H1 (cell line): ENCODE measurements around the gene VPS26A. TPM values are rescaled to one million over a fixed set of nuclear protein-coding genes. Genes with fewer than 3 reads are reported as not detected.

Source experiments
- CTCF ChIA-PET: fragments of 300-600 bp; sonication (Branson Sonifier 250); formaldehyde crosslinking; loops from one replicate; lab custom pipeline; 2021; ENCODE audit not compliant: partially characterized antibody; lab: Charles Lee
- POLR2A ChIA-PET: fragments of 300-600 bp; sonication (Branson Sonifier 250); formaldehyde crosslinking; loops from one replicate; lab custom pipeline; 2021; ENCODE audit warnings: inconsistent platforms; ENCODE audit not compliant: partially characterized antibody; lab: Charles Lee
- DNase-seq, 2 experiments: peaks; one replicate each; pipeline versions ENCODE4 v3.0.0 to v3.0.0-alpha.2; 2010 to 2022; ENCODE audit warnings: low spot score in 2 of 2, low read depth in 1 of 2, mixed read lengths in 1 of 2
- FAIRE-seq: peaks from 2 replicates; lab custom pipeline; 2011; peaks lifted over from hg19 to GRCh38; lab: Jason Lieb, UNC
- H2AFZ ChIP-seq: 2 replicates; pipeline ENCODE4 v1.8.1; 2012; ENCODE audit warnings: low read length, inconsistent platforms
- H2AK5ac ChIP-seq: 2 replicates; pipeline ENCODE4 v1.6.1; 2013; ENCODE audit warnings: low read depth, low read length
- H2BK120ac ChIP-seq: replicated peaks from 2 replicates; pipeline ENCODE3; 2013; ENCODE audit warnings: low read depth, low read length, inconsistent platforms
- H2BK12ac ChIP-seq: 2 replicates; pipeline ENCODE4 v1.6.1; 2013; ENCODE audit warnings: low read depth, low read length
- H2BK15ac ChIP-seq: 2 replicates; pipeline ENCODE4 v1.6.1; 2013; ENCODE audit warnings: low read length
- H2BK20ac ChIP-seq: 2 replicates; pipeline ENCODE4 v1.6.1; 2013; ENCODE audit warnings: low read length
- H2BK5ac ChIP-seq: 2 replicates; pipeline ENCODE4 v1.6.1; 2013; ENCODE audit warnings: low read depth, low read length
- H3K14ac ChIP-seq: 2 replicates; pipeline ENCODE4 v1.6.1; 2013; ENCODE audit warnings: inconsistent platforms; ENCODE audit not compliant: insufficient read length
- H3K18ac ChIP-seq: 2 replicates; pipeline ENCODE4 v1.6.1; 2013; ENCODE audit warnings: low read length; ENCODE audit errors: extremely low read depth
- H3K23ac ChIP-seq: 2 replicates; pipeline ENCODE4 v1.6.1; 2013; ENCODE audit warnings: inconsistent platforms; ENCODE audit not compliant: insufficient read length
- H3K23me2 ChIP-seq: 2 replicates; pipeline ENCODE4 v1.6.1; 2013; ENCODE audit warnings: low read depth, low read length
- H3K27ac ChIP-seq: 2 replicates; pipeline ENCODE4 v1.6.1; 2011; ENCODE audit warnings: low read depth, low read length, inconsistent platforms
- H3K27me3 ChIP-seq, 4 experiments: replicated peaks in 1 of 4; 1 replicate in 1 of 4; 2 replicates in 3 of 4; pipeline versions ENCODE4 v1.6.1 to v1.8.1; 2011 to 2013; ENCODE audit warnings: low read length in 3 of 4, mild to moderate bottlenecking in 3 of 4, inconsistent platforms in 2 of 4, mixed read lengths in 2 of 4, moderate library complexity in 1 of 4; ENCODE audit not compliant: control insufficient read depth in 3 of 4, insufficient read depth in 3 of 4; ENCODE audit errors: extremely low read depth in 1 of 4
- H3K36me3 ChIP-seq, 4 experiments: 2 replicates each; pipeline versions ENCODE4 v1.6.1 to v1.8.1; 2011 to 2013; ENCODE audit warnings: mild to moderate bottlenecking in 4 of 4, low read length in 3 of 4, moderate library complexity in 2 of 4, control low read depth in 1 of 4, inconsistent platforms in 1 of 4; ENCODE audit not compliant: insufficient read depth in 4 of 4, control insufficient read depth in 2 of 4
- H3K4ac ChIP-seq: replicated peaks from 2 replicates; pipeline ENCODE3; 2013; ENCODE audit warnings: low read length, low read depth, mixed read lengths, inconsistent platforms; ENCODE audit not compliant: insufficient read length
- H3K4me1 ChIP-seq, 4 experiments: replicated peaks in 1 of 4; 1 replicate in 1 of 4; 2 replicates in 3 of 4; pipeline versions ENCODE4 v1.6.1 to v1.8.1; 2011 to 2013; ENCODE audit warnings: low read length in 3 of 4, inconsistent platforms in 2 of 4, mixed read lengths in 1 of 4; ENCODE audit not compliant: insufficient read depth in 4 of 4, control insufficient read depth in 3 of 4
- H3K4me2 ChIP-seq, 2 experiments: 2 replicates each; pipeline versions ENCODE4 v1.6.1 to v1.8.1; 2011 to 2013; ENCODE audit warnings: low read depth in 2 of 2, low read length in 2 of 2, control low read depth in 1 of 2, inconsistent platforms in 1 of 2, mild to moderate bottlenecking in 1 of 2; ENCODE audit not compliant: insufficient read depth in 1 of 2
- H3K4me3 ChIP-seq, 4 experiments: fragments of 200-600, 300-600 bp in 1 of 4; sonication (generic), shearing (Covaris generic), sonication (Bioruptor Twin) in 1 of 4; 2 replicates each; pipeline versions ENCODE4 v1.5.1 to v1.8.1; 2011 to 2016; ENCODE audit warnings: low read length in 4 of 4, low read depth in 3 of 4, control low read depth in 2 of 4, inconsistent platforms in 2 of 4, mild to moderate bottlenecking in 2 of 4, mixed read lengths in 1 of 4, moderate library complexity in 1 of 4; ENCODE audit not compliant: insufficient read depth in 2 of 4; ENCODE audit errors: extremely low read depth in 1 of 4
- H3K56ac ChIP-seq: replicated peaks from 2 replicates; pipeline ENCODE3; 2013; ENCODE audit warnings: low read depth, mild to moderate bottlenecking, mixed read lengths, low read length, inconsistent platforms; ENCODE audit not compliant: insufficient read length
- H3K79me1 ChIP-seq: 2 replicates; pipeline ENCODE4 v1.6.1; 2013; ENCODE audit warnings: low read depth, low read length, control low read depth
- H3K79me2 ChIP-seq, 2 experiments: 2 replicates each; pipeline versions ENCODE4 v1.6.1 to v1.8.1; 2012 to 2013; ENCODE audit warnings: low read length in 2 of 2, mild to moderate bottlenecking in 2 of 2, inconsistent platforms in 1 of 2; ENCODE audit not compliant: insufficient read depth in 2 of 2, control insufficient read depth in 1 of 2
- H3K9ac ChIP-seq, 4 experiments: replicated peaks in 1 of 4; 1 replicate in 1 of 4; 2 replicates in 3 of 4; pipeline versions ENCODE4 v1.6.1 to v1.8.1; 2011 to 2013; ENCODE audit warnings: low read depth in 3 of 4, low read length in 3 of 4, control low read depth in 2 of 4, mild to moderate bottlenecking in 2 of 4, moderate library complexity in 2 of 4, inconsistent platforms in 1 of 4; ENCODE audit errors: extremely low read depth in 1 of 4
- H3K9me3 ChIP-seq, 2 experiments: 2 replicates each; pipeline versions ENCODE4 v1.6.1 to v1.8.1; 2012 to 2013; ENCODE audit warnings: mild to moderate bottlenecking in 2 of 2, moderate library complexity in 2 of 2, control low read depth in 1 of 2, inconsistent platforms in 1 of 2, low read depth in 1 of 2, low read length in 1 of 2, mixed read lengths in 1 of 2; ENCODE audit not compliant: insufficient read depth in 2 of 2
- H4K20me1 ChIP-seq, 2 experiments: replicated peaks in 1 of 2; 2 replicates each; pipeline versions ENCODE3 to v1.8.1; 2011 to 2013; ENCODE audit warnings: inconsistent platforms in 2 of 2, low read length in 2 of 2, mild to moderate bottlenecking in 1 of 2; ENCODE audit not compliant: insufficient read depth in 2 of 2, control insufficient read depth in 1 of 2
- H4K5ac ChIP-seq: 2 replicates; pipeline ENCODE4 v1.6.1; 2013; ENCODE audit warnings: low read length, low read depth, mixed read lengths, inconsistent platforms; ENCODE audit not compliant: insufficient read length
- H4K8ac ChIP-seq: 2 replicates; pipeline ENCODE4 v1.8.0; 2013; ENCODE audit warnings: mild to moderate bottlenecking, moderate library complexity, low read length, inconsistent platforms; ENCODE audit not compliant: insufficient read depth; ENCODE audit errors: extremely low read depth
- H4K91ac ChIP-seq: replicated peaks from 2 replicates; pipeline ENCODE3; 2013; ENCODE audit warnings: low read length, mixed read lengths, inconsistent platforms; ENCODE audit not compliant: insufficient read length
- CHD1 ChIP-seq: IDR thresholded peaks from 2 replicates; pipeline ENCODE4 v1.6.1; 2012; ENCODE audit warnings: low read depth, low read length, improper control_type of control experiment
- JUN ChIP-seq: IDR thresholded peaks from 2 replicates; pipeline ENCODE4 v1.6.1; 2011; ENCODE audit warnings: low read depth, mild to moderate bottlenecking, improper control_type of control experiment, low read length
- RAD21 ChIP-seq, 2 experiments: IDR thresholded peaks in 1 of 2; conservative IDR thresholded peaks in 1 of 2; 2 replicates each; pipeline ENCODE4 v1.6.1; 2011; ENCODE audit warnings: low read depth in 2 of 2, low read length in 2 of 2, improper control_type of control experiment in 1 of 2, inconsistent platforms in 1 of 2, mild to moderate bottlenecking in 1 of 2, moderate library complexity in 1 of 2
- SP4 ChIP-seq: IDR thresholded peaks from 2 replicates; pipeline ENCODE4 v1.6.1; 2012; ENCODE audit warnings: low read length, inconsistent platforms
- SUZ12 ChIP-seq: fragments of 200-600 bp; sonication (generic); IDR thresholded peaks from 2 replicates; pipeline ENCODE4 v1.6.1; 2012; ENCODE audit warnings: mild to moderate bottlenecking, inconsistent platforms, low read length, moderate library complexity, mixed read lengths
- TAF1 ChIP-seq: IDR thresholded peaks from 2 replicates; pipeline ENCODE4 v1.6.1; 2011; ENCODE audit warnings: mild to moderate bottlenecking, low read depth, low read length
- TCF12 ChIP-seq: IDR thresholded peaks from 2 replicates; pipeline ENCODE4 v1.6.1; 2011; ENCODE audit warnings: low read depth, mild to moderate bottlenecking, low read length
- YY1 ChIP-seq: IDR thresholded peaks from 2 replicates; pipeline ENCODE4 v1.6.1; 2011; ENCODE audit warnings: low read depth, mild to moderate bottlenecking, low read length
- WGBS, 2 experiments: shearing (Covaris generic) in 1 of 2; methylation state at CpG; one replicate each; pipeline versions ENCODE4 v1.1.6 to v1.1.7; 2013 to 2015; ENCODE audit warnings: low lambda C conversion rate in 2 of 2, mixed read lengths in 2 of 2, inconsistent platforms in 1 of 2, low coverage in 1 of 2, missing lambda C conversion rate in 1 of 2; ENCODE audit not compliant: insufficient replicate concordance in 2 of 2, insufficient coverage in 1 of 2, insufficient read length in 1 of 2; ENCODE audit errors: extremely low coverage in 1 of 2, missing lambda C conversion rate in 1 of 2; 5-methylcytosine and 5-hydroxymethylcytosine counted together
- polyA plus RNA-seq, 7 experiments: library from polyadenylated mRNA; depleted of rRNA in 3 of 7; stranded (reverse) in 5 of 7; unstranded in 2 of 7; fragments of >200 nt in 5 of 7; fragments of 200-250 nt in 2 of 7; gene quantifications; 1 replicate in 5 of 7; 2 replicates in 1 of 7; 4 replicates in 1 of 7; pipeline versions ENCODE4 v1.2.1 to v1.2.3, GENCODE V29; 2011 to 2013; ENCODE audit warnings: missing spikeins in 2 of 7, mixed read lengths in 2 of 7
- total RNA-seq: library from RNA; stranded (reverse); fragmentation: NEBNext Ultra II Directional; extraction: Animal tissue kit (Norgen Biotek cat#: 25700); gene quantifications from 2 replicates; pipeline ENCODE4 v1.2.1, GENCODE V29; 2021

Gene VPS26A
- total and polyA plus RNA-seq, 2 of the 8 experiments (the other 6 are each of a cell fraction or from before 2014, with no cell fraction given) = 10.7 to 44.8 TPM

- no peaks in the 10 kb centered on the region for H3K79me1 ChIP-seq
- H3K18ac ChIP-seq = no peak overlapping the region
- no peak overlapping the region for H3K27ac ChIP-seq
- H2BK12ac ChIP-seq = no peak overlapping the region
- H3K4me1 ChIP-seq = no peaks in the 10 kb centered on the region
- no peak overlapping the region for H2BK120ac ChIP-seq
- H2AFZ ChIP-seq = no peak overlapping the region
- H3K56ac ChIP-seq = no peak overlapping the region
- no peak for DNase-seq
- H3K27me3 ChIP-seq = no peaks in the 10 kb centered on the region
- no peaks in the 10 kb centered on the region for H3K23me2 ChIP-seq
- CTCF ChIA-PET = interaction anchor here (1.4 to 1.5 kb wide), 2 partner anchors 10 to 47 kb away, joined by 3 to 4 read pairs; no protein-coding TSS in a partner anchor
- no peaks in the 10 kb centered on the region for H3K9me3 ChIP-seq
- FAIRE-seq = no peak
- no peak overlapping the region for H4K91ac ChIP-seq
- peaks cover 2 to 6% of the 10 kb centered on the region in 2 experiments for H4K20me1 ChIP-seq
- H3K4ac ChIP-seq = no peak overlapping the region
- no peak overlapping the region for H2BK20ac ChIP-seq
- TF ChIP-seq SP4 (no peak), TAF1 (no peak), CHD1 (no peak), SUZ12 (no peak), JUN (no peak), TCF12 (no peak), YY1 (no peak), RAD21 (IDR thresholded peaks at IDR 0.05 in 1 of 2, conservative IDR thresholded peaks at IDR 0.05 in 1 of 2; ENCODE audit: low read depth in 2 of 2, low read length in 2 of 2) (no peak)
- TF ChIP-seq, all 59 proteins: peak for 0
- no peak overlapping the region for H3K14ac ChIP-seq
- H3K4me2 ChIP-seq = no peak overlapping the region
- no peak overlapping the region for H3K23ac ChIP-seq
- no peak overlapping the region for H4K8ac ChIP-seq
- no peak overlapping the region for H4K5ac ChIP-seq
- POLR2A ChIA-PET = interaction anchor here (0.6 to 1.1 kb wide), 2 partner anchors 40 to 170 kb away, joined by 3 to 4 read pairs; partner anchors contain the start of gene SUPV3L1
- no peak overlapping the region for H2BK5ac ChIP-seq
- no peak overlapping the region for H2BK15ac ChIP-seq
- peaks cover 0 to 26% of the 10 kb centered on the region in 2 experiments; a peak in 2 of 4 replicates for H3K79me2 ChIP-seq
- 93% methylated on average over 2 of the region's 2 CpGs; no CpG with 5 or more reads in 1 of the 2 experiments for WGBS, 2 experiments
- H3K36me3 ChIP-seq = peaks cover 0 to 6% (median 0%) of the 10 kb centered on the region in 4 experiments; a peak in 2 of 8 replicates
- H3K4me3 ChIP-seq = no peak overlapping the region
- H3K9ac ChIP-seq = no peak overlapping the region
- H2AK5ac ChIP-seq = no peak overlapping the region
Measured at GRCh38 chr10:69139961-69140360, 16.0 kb downstream of the VPS26A start.
